Peyer's patch (tissue), 4 donors: Measurements from ENCODE around the gene JPH3. TPM values are rescaled to one million over a fixed set of nuclear protein-coding genes. Genes with fewer than 3 reads are reported as not detected.

ENCODE experiments used
- DNase-seq, 3 donors: peaks; one replicate each; pipeline ENCODE4 v3.0.0-alpha.2; 2017 to 2019
- H3K27ac ChIP-seq, 4 donors: fragments of 200-600 bp; sonication (generic); one replicate each; pipeline ENCODE4 v1.5.1; 2016 to 2019
- H3K27me3 ChIP-seq, 2 donors: fragments of 200-600 bp; sonication (generic); one replicate each; pipeline ENCODE4 v1.5.1; 2019
- H3K36me3 ChIP-seq, 3 donors: fragments of 200-600 bp; sonication (generic); one replicate each; pipeline ENCODE4 v1.5.1; 2016 to 2019
- H3K4me1 ChIP-seq, 4 donors: fragments of 200-600 bp; sonication (generic); one replicate each; pipeline ENCODE4 v1.5.1; 2016 to 2019
- H3K4me3 ChIP-seq, 4 donors: fragments of 200-600 bp; sonication (generic); 1 replicate in 3 of 4; 2 replicates in 1 of 4; pipeline ENCODE4 v1.5.1; 2016 to 2019; ENCODE audit warnings: mild to moderate bottlenecking in 1 of 4
- H3K9me3 ChIP-seq, 4 donors: fragments of 200-600 bp; sonication (generic); one replicate each; pipeline ENCODE4 v1.5.1; 2016 to 2019; ENCODE audit warnings: mild to moderate bottlenecking in 1 of 4
- POLR2A ChIP-seq, 2 donors: fragments of 450-650 bp; IDR thresholded peaks; one replicate each; pipeline ENCODE4 v1.5.1; 2017; ENCODE audit warnings: antibody characterized with exemption in 2 of 2, mild to moderate bottlenecking in 2 of 2, moderate library complexity in 2 of 2
- total RNA-seq, 4 donors: library from RNA; depleted of rRNA; stranded (reverse); fragments of >200 nt; gene quantifications; one replicate each; pipeline ENCODE4 v1.1.0, GENCODE V29; 2016
- TF ChIP-seq, protein P1 (sequence below), 6 experiments: fragments of 450-650 bp in 4 of 6; fragments of 200-600 bp in 2 of 6; sonication (generic) in 1 of 6; IDR thresholded peaks; one replicate each; pipeline ENCODE4 v1.5.1; 2017 to 2019; ENCODE audit warnings: antibody characterized with exemption in 6 of 6, mild to moderate bottlenecking in 3 of 6, moderate library complexity in 1 of 6

Gene JPH3
- total RNA-seq, 4 donors from 2014 or later: 0.13 to 0.57 TPM; not detected in 2

- Histone ChIP-seq H3K27ac (peak overlapping the region in 2 of 4 donors; percentile 24 to 84), H3K4me3 (no peak overlapping the region), H3K36me3 (peaks cover 0 to 11% (median 0%) of the 10 kb centered on the region in 3 donors), H3K4me1 (peaks cover 0 to 39% (median 5%) of the 10 kb centered on the region in 4 donors), H3K9me3 (no peaks in the 10 kb centered on the region), H3K27me3 (no peaks in the 10 kb centered on the region)
- no peak for TF ChIP-seq POLR2A (IDR thresholded peaks at IDR 0.05)
- TF ChIP-seq, protein P1, sequence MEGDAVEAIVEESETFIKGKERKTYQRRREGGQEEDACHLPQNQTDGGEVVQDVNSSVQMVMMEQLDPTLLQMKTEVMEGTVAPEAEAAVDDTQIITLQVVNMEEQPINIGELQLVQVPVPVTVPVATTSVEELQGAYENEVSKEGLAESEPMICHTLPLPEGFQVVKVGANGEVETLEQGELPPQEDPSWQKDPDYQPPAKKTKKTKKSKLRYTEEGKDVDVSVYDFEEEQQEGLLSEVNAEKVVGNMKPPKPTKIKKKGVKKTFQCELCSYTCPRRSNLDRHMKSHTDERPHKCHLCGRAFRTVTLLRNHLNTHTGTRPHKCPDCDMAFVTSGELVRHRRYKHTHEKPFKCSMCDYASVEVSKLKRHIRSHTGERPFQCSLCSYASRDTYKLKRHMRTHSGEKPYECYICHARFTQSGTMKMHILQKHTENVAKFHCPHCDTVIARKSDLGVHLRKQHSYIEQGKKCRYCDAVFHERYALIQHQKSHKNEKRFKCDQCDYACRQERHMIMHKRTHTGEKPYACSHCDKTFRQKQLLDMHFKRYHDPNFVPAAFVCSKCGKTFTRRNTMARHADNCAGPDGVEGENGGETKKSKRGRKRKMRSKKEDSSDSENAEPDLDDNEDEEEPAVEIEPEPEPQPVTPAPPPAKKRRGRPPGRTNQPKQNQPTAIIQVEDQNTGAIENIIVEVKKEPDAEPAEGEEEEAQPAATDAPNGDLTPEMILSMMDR (IDR thresholded peaks at IDR 0.05): no peak
- DNase-seq: peak in 2 of 3 donors; percentile 74 to 77
Observed at GRCh38 chr16:87701505-87701921, 99.2 kb downstream of the JPH3 start.

DNA sequence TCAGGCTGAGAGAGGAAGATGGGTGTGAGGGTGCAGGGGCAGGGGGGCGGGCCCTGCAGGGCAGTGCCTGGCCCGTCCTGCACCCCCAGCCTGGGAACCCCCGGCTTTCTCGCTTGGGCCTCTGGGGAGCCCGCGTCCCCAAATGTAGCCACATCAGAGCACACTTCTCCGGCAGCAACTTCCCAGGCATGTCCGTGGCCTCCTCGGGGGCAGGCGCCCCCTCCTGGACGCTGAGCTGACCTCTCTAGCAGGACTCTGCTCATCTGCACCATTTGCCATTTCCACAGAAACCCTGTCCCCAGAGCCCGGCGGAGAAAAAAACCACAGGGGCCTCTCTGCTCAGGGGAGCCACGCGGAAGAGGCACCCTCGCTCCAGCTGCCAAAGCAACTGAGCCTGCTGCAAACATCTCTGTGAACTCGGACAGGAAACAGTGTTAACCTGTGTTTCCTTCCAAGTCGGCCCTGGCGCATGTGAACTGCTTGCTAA lies 100.1 kb downstream of the JPH3 start:
- no peak overlapping the region for H3K4me3 ChIP-seq
- peaks cover 0 to 39% (median 5%) of the 10 kb centered on the region in 4 donors for H3K4me1 ChIP-seq
- peak overlapping the region in 1 of 4 donors; percentile 84 for H3K27ac ChIP-seq
- no peaks in the 10 kb centered on the region for H3K9me3 ChIP-seq
- peak in 2 of 3 donors; percentile 80 to 84 for DNase-seq
- H3K27me3 ChIP-seq: no peaks in the 10 kb centered on the region
- H3K36me3 ChIP-seq: peaks cover 0 to 15% (median 0%) of the 10 kb centered on the region in 3 donors
- TF ChIP-seq POLR2A (IDR thresholded peaks at IDR 0.05): no peak
- TF ChIP-seq, protein P1 (IDR thresholded peaks at IDR 0.05): peak in 5 of 6 experiments; percentile 9 to 33 (median 11)

DNA sequence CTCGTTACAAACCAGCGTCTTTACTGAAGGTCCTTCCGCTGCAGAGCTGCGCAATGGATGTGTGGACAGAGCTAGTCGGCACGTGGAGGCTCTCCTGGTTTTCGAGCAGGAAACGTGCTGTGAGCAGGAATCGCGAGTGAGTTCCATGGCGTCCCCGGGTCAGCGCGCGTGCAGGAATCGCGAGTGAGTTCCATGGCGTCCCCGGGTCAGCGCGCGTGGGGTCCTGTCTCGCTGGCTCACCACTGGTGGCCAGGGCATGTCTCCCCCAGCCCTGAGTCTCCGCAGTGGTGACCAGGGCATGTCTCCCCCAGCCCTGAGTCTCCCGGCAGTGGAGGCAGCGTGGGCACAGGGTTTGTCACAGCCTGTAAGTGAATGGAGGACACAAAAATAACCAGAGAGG lies 100.8 kb downstream of the JPH3 start:
- Histone ChIP-seq H3K4me3 (no peak overlapping the region), H3K27me3 (no peaks in the 10 kb centered on the region), H3K27ac (peak overlapping the region in 1 of 4 donors; percentile 84), H3K36me3 (peaks cover 0 to 20% (median 0%) of the 10 kb centered on the region in 3 donors), H3K4me1 (peaks cover 0 to 38% (median 5%) of the 10 kb centered on the region in 4 donors), H3K9me3 (no peaks in the 10 kb centered on the region)
- no peak for DNase-seq
- TF ChIP-seq, protein P1 (IDR thresholded peaks at IDR 0.05): no peak
- TF ChIP-seq POLR2A (IDR thresholded peaks at IDR 0.05): no peak

DNA sequence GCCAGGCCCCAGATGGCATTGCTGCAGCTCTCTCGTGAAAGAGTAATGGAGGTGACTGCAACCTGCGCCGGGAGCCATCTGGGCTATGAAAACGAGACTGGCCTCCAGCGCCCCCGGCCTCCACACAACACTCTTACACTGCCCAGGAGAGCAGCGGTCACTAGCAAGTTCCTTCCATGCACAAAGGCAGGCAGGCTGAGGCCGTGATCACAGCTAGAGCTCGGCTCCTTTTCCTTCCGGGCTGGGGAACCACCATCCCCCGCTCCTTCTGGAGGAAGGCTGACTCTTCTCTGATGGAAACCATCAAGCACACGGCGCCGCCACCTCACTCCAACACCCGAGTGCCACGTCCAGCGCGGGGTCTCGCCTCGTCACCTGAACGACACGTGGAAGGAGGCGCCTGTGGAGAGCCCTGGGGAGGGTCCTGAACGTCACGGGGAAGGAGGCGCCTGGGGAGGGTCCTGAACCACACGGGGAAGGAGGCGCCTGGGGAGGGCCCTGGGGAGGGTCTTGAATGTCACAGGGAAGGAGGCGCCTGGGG lies 101.6 kb downstream of the JPH3 start:
- no peak for DNase-seq
- Histone ChIP-seq H3K36me3 (peaks cover 0 to 26% (median 0%) of the 10 kb centered on the region in 3 donors), H3K4me3 (no peak overlapping the region), H3K9me3 (no peaks in the 10 kb centered on the region), H3K4me1 (peaks cover 0 to 30% (median 5%) of the 10 kb centered on the region in 4 donors), H3K27me3 (no peaks in the 10 kb centered on the region), H3K27ac (peak overlapping the region in 1 of 4 donors; percentile 84)
- TF ChIP-seq, protein P1 (IDR thresholded peaks at IDR 0.05): no peak
- TF ChIP-seq POLR2A (IDR thresholded peaks at IDR 0.05): no peak

DNA sequence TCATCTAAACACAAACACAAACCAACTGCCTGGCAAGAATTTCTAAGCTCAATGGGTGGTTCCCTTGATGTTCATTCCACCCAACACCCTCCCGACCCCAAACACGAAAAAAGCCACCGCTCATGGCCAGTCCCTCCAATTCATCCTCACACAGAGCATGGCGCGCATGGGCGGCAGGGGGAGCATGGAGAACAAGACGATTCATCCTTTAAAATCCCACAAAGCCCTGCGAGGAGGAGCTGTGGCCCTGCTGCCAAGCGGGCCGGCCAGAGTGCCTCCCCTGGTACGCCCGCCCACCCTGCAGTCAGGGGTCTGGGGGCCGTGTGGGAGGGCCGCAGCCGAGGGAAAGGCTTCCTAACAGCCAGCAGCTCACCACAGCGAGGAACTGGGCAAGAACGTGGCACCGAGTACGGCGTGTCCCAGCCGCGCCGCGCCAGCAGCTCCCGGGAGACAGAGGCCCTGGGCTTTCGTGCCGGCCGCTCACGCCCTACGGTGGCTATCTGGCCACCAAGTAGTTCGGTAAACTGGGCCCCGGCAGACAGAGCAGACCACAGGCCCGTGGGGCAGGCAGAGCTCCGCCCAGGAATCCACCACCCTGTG lies 102.5 kb downstream of the JPH3 start:
- TF ChIP-seq POLR2A (IDR thresholded peaks at IDR 0.05): no peak
- TF ChIP-seq, protein P1 (IDR thresholded peaks at IDR 0.05): no peak
- Histone ChIP-seq H3K9me3 (no peaks in the 10 kb centered on the region), H3K4me3 (no peak overlapping the region), H3K27me3 (no peaks in the 10 kb centered on the region), H3K4me1 (peaks cover 0 to 24% (median 5%) of the 10 kb centered on the region in 4 donors), H3K27ac (no peak overlapping the region), H3K36me3 (peaks cover 0 to 36% (median 0%) of the 10 kb centered on the region in 3 donors)
- no peak for DNase-seq
